ENCODE data around the gene TMEM30B. TPM values are rescaled to one million over a fixed set of nuclear protein-coding genes. Genes with fewer than 3 reads are reported as not detected.

TMEM30B gene
- total RNA-seq, 1 donor from 2014 or later = 21.5 TPM

GRCh38 chr14:61296719-61297502, 15.8 kb upstream of the TMEM30B start:
- Histone ChIP-seq H3K36me3 (no peaks in the 10 kb centered on the region), H3K27me3 (no peaks in the 10 kb centered on the region), H3K27ac (no peak overlapping the region), H3K9me3 (no peaks in the 10 kb centered on the region), H3K4me3 (no peak overlapping the region), H3K4me1 (no peaks in the 10 kb centered on the region)
- no peak for DNase-seq (ENCODE audit: low spot score in 2 of 2)
- TF ChIP-seq CTCF (IDR thresholded peaks at IDR 0.05) = peak in 2 of 3 experiments; percentile 40 to 53
- intact Hi-C loops (cut with DNase I) = no loop called here

- TF ChIP-seq CTCF (IDR thresholded peaks at IDR 0.05) = no peak
- Histone ChIP-seq H3K4me1 (no peaks in the 10 kb centered on the region), H3K9me3 (no peaks in the 10 kb centered on the region), H3K4me3 (no peak overlapping the region), H3K36me3 (no peaks in the 10 kb centered on the region), H3K27ac (no peak overlapping the region), H3K27me3 (no peaks in the 10 kb centered on the region)
- intact Hi-C loops (cut with DNase I) = no loop called here
- DNase-seq (ENCODE audit: low spot score in 2 of 2) = no peak
These were observed 15.0 kb upstream of the TMEM30B start for GRCh38 chr14:61296151-61296550.

GRCh38 chr14:61290701-61291100, 9.6 kb upstream of the TMEM30B start:
- intact Hi-C loops (cut with DNase I) = no loop called here
- Histone ChIP-seq H3K36me3 (no peaks in the 10 kb centered on the region), H3K4me3 (no peak overlapping the region), H3K4me1 (no peaks in the 10 kb centered on the region), H3K27me3 (no peaks in the 10 kb centered on the region), H3K9me3 (no peaks in the 10 kb centered on the region), H3K27ac (no peak overlapping the region)
- no peak for TF ChIP-seq CTCF (IDR thresholded peaks at IDR 0.05)
- DNase-seq (ENCODE audit: low spot score in 2 of 2) = no peak

GRCh38 chr14:61288720-61289119, 7.6 kb upstream of the TMEM30B start:
- Histone ChIP-seq H3K27me3 (no peaks in the 10 kb centered on the region), H3K27ac (no peak overlapping the region), H3K4me3 (no peak overlapping the region), H3K36me3 (no peaks in the 10 kb centered on the region), H3K4me1 (no peaks in the 10 kb centered on the region), H3K9me3 (peaks cover 0 to 3% of the 10 kb centered on the region in 2 donors)
- intact Hi-C loops (cut with DNase I) = loop anchor here (10.0 kb wide), 3 partner anchors 296 to 1804 kb away; partner anchors contain the start of genes JKAMP and L3HYPDH
- no peak for DNase-seq (ENCODE audit: low spot score in 2 of 2)
- no peak for TF ChIP-seq CTCF (IDR thresholded peaks at IDR 0.05)

- Histone ChIP-seq H3K27ac (no peak overlapping the region), H3K4me1 (no peaks in the 10 kb centered on the region), H3K36me3 (no peaks in the 10 kb centered on the region), H3K9me3 (peaks cover 4 to 8% of the 10 kb centered on the region in 2 donors), H3K27me3 (no peaks in the 10 kb centered on the region), H3K4me3 (no peak overlapping the region)
- no peak for DNase-seq (ENCODE audit: low spot score in 2 of 2)
- no peak for TF ChIP-seq CTCF (IDR thresholded peaks at IDR 0.05)
- intact Hi-C loops (cut with DNase I) = loop anchor here (10.0 kb wide), 3 partner anchors 297 to 1803 kb away; partner anchors contain the start of genes JKAMP and L3HYPDH
These were observed 7.1 kb upstream of the TMEM30B start for GRCh38 chr14:61288228-61288627.

Measured in ascending aorta (tissue), 2 donors.